GM21390 (cell line): ENCODE data around the gene IQCE.

ENCODE experiments used
- ATAC-seq: cut with Tn5 transposase; IDR thresholded peaks from one replicate; pipeline ENCODE4 v1.9.1; 2021; ENCODE audit not compliant: unreplicated experiment

IQCE gene

DNA sequence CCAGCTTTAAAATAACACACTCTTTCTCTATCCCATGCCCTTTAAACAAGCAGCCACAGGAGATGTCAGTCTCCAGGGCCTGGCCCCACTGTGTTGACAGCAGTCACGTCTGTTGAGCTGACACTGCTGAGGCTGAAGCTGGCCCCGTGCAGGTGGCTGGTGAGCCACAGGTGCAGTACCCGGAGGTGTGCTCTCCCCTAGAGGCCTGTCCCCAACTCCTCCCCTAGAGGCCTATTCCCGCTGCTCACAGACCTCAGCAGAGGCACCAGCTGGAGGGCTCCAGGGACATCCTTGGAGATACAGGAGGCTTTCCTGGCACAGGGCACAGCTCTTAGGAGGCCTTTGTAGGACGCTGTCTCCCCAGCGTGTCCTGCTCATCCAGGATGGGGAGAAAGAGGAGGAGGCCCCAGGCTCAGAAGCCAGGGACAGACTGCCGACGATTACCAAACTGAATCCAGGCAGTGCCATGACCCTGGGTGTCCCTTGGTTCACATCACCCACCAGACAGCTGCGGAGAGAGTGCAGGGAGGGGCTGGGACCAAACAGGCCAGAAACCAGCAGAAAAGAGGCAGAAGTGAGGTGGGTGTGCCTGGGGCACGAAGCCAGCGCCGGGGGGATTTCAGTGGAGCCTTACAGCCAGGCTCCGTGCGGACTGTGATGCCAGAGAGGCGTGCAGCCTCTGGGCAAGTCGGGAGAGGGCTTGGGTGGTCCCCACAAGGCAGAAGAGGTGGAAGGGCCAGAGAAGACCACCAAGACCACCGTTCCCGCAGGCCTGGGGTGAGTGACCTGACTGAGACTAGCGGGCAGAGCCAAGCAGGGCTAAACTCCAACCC is 54.5 kb downstream of the IQCE start:
- ATAC-seq = no peak

- ATAC-seq = no peak
These were observed 55.3 kb downstream of the IQCE start for GRCh38 chr7:2613931-2614600.

DNA sequence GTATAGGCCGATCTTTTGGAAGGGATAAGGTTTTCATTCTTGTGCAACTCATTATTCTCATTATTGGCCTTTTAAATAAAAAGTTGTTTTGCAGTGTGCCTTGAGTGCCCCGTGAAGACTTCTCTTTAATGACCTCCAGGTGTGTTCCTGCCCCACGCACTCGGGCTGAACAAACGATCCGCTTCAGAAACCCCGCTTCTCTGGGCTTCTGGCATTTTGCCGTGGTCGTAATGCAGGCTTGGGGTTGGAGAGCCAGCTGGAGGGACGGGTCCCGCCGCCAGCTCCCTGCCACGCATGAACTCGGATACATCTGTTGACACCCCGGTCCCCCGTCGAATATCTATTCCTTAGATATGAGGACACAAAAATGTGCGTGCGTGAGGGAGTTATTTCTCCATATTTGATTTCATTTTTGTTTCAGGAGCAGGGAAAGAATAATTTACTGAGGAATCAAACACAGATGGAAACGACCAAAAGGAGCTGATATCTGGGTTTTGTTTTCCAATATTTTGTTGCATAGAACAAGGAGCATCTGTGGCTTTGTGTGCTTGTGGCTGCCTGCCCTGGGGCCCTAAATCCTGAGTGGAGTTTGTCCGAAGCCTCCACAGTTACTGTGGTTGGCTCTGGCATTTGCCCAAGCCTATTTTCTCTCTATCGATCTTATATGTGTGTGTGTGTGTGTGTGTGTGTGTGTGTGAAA is 56.0 kb downstream of the IQCE start:
- no peak for ATAC-seq

- no peak for ATAC-seq
These were observed 57.9 kb downstream of the IQCE start for GRCh38 chr7:2616387-2617324.

- no peak for ATAC-seq
These were observed 58.6 kb downstream of the IQCE start for GRCh38 chr7:2617325-2617905.

DNA sequence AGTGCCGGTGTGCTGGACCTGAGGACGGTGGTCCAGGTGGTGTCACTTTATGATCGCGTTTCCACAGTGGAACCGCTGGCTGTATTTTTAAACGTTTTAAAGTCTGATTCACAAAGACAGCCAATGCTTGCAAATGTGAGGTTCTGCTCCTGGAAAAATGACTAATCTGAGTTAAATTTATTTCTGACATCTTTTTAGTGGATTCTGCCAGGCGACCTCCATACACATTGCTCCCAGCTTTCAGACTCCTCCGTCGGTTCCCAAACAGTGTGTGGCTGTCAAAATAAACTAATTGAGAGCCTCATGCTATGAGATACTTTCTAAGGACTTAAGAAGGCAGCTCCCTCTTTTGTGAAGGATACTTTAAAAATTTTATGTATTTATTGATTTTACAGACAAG is 60.3 kb downstream of the IQCE start:
- no peak for ATAC-seq

DNA sequence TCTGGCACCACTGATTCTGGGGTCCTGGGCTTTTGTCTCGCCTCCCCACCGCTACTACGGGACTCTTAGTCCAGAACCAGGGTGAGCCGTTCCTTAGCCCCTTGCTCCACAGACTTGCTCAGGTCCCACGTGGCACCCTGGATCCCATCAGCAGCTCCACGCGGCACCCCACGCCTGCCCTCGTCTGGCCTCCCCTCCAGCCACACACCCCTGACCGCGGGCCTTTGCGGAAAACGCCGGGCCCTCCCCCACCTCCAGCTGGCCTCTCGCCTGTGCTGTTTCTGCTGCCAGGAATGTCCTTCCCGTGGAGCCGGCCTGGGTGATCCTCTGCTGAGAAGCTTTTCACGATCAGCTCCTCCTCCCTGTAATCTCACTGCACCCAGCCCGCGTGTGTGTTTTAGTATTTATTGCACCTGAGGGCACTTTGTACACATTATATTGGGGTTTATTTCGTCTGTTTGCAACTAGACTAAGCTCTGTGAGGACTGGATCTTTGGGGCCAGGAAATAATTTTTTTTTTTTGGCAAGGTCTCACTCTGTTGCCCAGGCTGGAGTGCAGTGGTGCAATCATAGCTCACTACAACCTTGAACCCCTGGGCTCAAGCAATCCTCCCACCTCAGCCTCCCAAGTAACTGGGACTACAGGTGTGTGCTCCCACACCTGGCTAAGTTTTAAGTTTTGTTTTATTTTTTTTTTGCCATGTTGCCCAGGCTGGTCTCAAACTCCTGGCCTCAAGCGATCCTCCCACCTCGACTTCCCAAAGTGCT is 62.5 kb downstream of the IQCE start:
- ATAC-seq = no peak

DNA sequence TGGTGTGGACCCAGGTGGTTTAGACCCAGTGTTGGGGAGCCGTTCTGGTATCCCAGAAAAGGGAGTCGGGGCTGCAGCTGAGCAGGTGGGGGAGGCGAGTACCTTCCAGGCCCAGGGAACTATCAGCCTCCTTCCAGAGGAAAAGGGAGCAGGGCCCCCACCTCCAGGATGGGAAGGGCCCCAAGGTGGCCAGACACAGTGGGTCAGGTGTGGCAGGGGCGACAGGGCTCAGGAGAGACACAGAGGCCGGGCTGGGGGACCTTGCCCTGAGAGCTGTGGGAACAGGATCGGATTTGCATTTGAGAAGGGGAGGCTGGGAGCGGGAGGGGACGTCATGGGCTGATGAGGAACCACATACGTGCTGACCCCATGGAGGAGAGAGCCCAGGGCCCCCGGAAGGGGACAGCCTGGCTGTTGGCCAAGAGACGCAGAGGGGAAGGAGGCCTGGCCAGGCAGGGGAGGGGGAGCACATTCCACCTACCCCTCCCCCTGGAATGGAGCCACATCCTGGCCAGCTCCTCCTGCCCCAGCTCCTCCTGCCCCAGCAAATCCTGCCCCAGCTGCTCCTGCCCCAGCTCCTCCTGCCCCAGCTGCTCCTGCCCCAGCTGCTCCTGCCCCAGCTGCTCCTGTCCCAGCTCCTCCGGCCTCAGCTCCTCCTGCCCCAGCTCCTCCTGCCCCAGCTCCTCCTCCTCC is 63.3 kb downstream of the IQCE start:
- ATAC-seq = no peak

DNA sequence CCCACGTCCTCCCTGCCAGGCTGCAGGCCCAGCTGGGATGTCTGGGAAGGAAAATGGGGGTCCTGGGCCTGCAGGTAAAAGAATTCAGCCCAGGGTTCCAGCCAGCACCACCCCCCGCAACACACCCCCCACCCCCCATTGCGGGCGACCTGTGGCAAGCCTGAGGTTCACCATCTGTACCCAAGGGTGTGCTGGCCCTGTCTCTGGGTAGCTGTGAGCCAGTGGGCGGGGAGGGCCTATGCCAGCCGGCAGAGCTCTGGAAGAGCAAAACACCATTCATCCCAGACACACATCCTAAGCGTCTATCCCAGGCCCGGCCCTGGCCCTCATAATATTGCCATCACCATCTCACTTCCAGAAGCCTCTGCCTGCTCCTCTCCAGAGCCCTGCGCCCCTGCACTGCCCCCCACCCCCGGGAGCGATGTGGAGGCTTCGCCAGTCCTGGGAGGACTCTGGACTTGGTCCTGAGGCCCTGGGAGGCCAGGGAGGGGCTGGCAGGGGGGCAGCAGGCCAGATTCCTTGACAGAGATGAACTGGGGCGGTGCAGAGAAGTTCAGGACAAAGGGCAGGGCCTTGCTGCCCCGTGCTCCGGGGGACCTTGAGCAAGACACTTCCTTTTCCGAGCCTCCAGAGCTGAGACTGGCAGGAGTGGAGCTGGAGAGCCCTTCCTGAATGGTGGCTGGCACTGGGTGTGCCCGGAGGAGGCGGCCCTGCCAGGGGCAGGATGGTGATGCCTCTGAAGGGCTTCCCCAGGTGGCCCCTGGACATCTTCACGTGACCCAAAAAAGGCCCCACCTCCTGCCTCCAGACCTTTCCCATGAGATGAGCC is 64.3 kb downstream of the IQCE start:
- no peak for ATAC-seq

DNA sequence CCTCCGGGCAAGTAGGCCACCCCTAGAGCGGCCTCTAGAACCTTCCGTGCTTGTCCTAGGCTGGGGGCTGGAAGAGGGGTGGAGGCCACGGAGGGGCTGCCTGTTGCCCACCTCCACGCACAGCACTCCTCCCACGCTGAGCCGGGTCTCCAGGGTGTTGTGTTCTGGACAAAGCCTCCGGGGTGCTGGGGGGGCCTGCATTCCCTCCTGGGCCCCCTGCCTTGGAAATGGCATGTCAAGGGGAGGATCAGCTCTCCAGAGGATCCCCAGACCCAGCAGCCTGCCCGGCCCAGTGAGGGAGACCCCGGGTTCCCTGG is 64.9 kb downstream of the IQCE start:
- ATAC-seq = no peak

DNA sequence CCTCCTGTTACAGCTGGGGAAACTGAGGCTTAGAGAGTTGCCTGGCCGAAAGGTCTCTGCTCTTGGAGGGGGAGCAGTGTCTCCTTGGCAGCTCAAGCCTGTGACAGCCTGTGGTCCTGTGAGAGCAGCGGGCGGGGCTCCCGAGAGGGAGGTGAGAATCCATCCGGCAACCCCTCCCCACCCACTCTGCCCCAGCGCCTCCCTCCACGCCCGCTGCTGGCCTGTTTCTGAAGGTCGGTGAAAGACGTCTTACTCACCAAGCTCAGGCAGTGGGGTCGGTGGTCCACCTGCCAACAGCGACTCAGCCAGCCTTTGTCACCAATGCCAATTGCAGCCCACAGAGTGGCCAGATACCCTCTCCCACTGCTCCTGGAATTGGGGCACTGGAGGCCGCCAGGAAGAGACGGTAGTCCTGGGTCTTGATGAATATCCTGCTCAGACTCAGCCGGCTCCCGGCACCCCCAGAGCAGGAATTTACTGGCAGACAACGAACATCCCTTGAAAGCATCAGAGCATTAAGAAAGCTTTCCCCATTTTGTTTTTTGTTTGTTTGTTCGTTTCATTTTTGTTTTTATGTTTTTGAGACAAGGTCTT is 65.6 kb downstream of the IQCE start:
- ATAC-seq = no peak

- no peak for ATAC-seq
These were observed 67.8 kb downstream of the IQCE start for GRCh38 chr7:2626498-2627117.

DNA sequence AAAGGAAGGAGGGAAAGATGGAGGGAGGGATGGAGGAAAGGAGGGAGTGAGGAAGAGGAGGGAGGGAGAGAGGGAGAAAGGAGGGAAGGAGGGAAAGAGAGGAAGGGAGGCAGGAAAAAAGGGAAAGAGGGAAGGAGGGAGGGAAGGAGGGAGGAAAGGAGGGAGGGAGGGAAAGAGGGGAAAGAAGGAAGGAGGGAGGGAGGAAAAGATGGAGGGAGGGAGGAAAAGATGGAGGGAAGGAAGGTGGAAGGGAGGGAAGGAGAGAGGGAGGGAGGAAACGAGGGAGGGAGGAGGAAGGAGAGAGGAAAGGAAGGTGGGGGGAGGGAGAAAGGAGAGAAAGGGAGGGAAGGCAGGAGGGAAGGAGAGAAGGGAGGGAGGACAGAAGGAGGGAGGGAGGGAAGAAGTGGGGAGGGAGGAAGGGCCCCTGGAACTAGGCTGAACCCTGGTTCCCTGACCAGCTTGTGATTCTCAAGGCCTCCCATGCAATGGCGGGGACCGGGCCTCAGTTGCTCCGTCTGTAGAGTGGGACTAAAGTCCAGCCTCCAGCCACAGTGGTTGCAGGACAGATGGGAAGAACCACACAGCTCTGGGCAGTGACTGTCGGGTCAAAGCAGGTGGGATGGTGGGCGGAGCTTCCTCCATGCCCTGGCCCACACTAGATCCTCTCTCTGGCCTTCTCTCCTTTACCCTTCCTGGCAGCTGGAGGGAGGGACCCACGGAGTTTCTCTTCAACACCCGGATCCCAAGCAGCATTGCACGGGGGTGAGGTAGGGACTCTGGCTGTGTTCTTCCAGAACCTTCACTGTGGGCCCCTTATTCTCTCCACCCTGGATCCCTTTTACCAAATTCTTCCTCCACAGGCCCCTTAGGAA is 68.7 kb downstream of the IQCE start:
- ATAC-seq = no peak

- no peak for ATAC-seq
These were observed 69.3 kb downstream of the IQCE start for GRCh38 chr7:2628130-2628482.

DNA sequence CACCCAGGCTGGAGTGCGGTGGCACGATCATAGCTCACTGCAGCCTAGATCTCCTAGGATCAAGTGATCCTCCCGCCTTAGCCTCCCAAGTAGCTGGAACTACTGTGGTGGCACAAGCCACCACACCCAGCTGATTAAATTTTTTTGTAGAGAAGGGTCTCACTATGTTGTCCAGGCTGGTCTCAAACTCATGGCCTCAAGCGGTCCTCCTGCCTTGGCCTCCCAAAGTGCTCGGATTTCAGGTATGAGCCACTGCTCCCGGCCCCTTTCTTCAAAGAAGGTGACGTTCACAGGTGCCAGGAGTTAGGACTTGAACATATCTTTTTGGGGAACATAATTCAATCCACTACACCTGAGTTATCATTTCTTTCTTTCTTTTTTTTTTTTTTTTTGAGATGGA is 70.1 kb downstream of the IQCE start:
- ATAC-seq = no peak

DNA sequence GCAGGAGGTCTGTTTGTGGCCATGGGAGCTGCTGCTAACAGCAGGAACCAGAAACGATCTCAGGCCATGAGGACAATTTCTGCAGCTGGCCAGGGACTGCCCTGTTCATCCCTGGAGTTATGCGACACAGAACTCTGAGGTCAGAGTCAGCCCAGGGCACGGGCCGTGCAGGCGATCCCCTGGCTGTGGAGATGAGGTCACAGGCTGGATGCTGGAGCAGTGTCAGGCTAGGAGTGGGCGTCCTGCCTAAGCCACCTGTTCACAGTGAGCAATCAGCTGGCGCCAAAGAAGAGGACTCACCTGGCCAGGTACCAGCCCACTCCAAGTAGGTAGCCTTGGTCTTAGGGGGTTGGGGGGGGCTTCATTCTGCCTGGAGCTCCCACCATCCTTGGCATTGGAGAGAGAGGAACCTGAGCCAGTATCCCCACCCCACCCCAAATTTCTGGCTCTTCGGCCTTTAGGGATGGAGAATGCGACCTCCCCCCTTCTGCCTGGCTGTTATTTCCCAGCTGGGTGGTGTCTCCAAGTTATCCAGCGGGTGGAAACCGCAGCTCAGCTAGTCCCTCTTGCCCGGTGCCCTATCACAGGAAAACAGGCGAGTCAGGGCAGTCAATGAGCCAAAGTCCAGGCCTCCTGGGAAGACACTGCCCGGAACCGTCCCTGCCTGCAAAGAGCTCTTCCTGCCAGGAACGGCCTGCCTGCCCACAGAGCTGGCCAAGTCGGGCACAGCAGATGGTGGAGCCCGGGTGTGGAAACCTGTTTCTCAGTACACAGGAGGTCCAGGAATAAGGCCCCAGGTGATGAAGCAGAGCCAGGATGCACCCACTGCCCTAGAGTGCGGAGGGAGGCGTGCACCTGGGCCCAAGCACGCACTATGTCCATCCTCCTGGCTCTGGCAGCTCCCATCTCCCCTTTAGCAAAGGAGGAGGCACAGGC is 71.2 kb downstream of the IQCE start:
- ATAC-seq = no peak
